ENCODE data around the gene FOXJ3. TPM values are rescaled to one million over a fixed set of nuclear protein-coding genes. Genes with fewer than 3 reads are reported as not detected.

Gene FOXJ3
- total and polyA plus RNA-seq, 2 of the 8 experiments (the other 6 are each of a cell fraction or from before 2014, with no cell fraction given) = 48.6 to 51.9 TPM

- TF ChIP-seq EZH2 (IDR thresholded peaks at IDR 0.05; ENCODE audit: low read depth, low read length, severe bottlenecking) (no peak), ASH2L (IDR thresholded peaks at IDR 0.05; ENCODE audit: low read length) (no peak), EGR1 (IDR thresholded peaks at IDR 0.05; ENCODE audit: borderline replicate concordance, low read depth, low read length) (no peak), ATF3 (IDR thresholded peaks at IDR 0.05; ENCODE audit: insufficient read depth, low read depth, low read length) (no peak), TBP (IDR thresholded peaks at IDR 0.05; ENCODE audit: low read depth, low read length) (no peak), CHD2 (IDR thresholded peaks at IDR 0.05; ENCODE audit: low read length) (no peak)
These were observed 29.5 kb upstream of the FOXJ3 start (continued) for GRCh38 chr1:42364542-42364941.

Data from H1 (cell line).